ENCODE measurements around the gene LKAAEAR1. TPM values are rescaled to one million over a fixed set of nuclear protein-coding genes. Genes with fewer than 3 reads are reported as not detected.

LKAAEAR1 gene
- total and polyA plus RNA-seq, 2 of the 13 experiments (the other 11 are each of a cell fraction or from before 2014, with no cell fraction given) = not detected

GRCh38 chr20:64064145-64064698 is 20.0 kb downstream of the LKAAEAR1 start (continued):
- TF ChIP-seq ZNF383 (CRISPR knock-in tag; IDR thresholded peaks at IDR 0.05; ENCODE audit: borderline replicate concordance) (no peak), GATAD2A (CRISPR knock-in tag; IDR thresholded peaks at IDR 0.05) (no peak; the same call in 1 of the 2 replicates), KLF15 (CRISPR knock-in tag; IDR thresholded peaks at IDR 0.05; ENCODE audit: borderline replicate concordance) (no peak), ZFP90 (CRISPR knock-in tag; IDR thresholded peaks at IDR 0.05; ENCODE audit: borderline replicate concordance) (no peak; the same call in 1 of the 2 replicates), CTCF (CRISPR knock-in tag; IDR thresholded peaks at IDR 0.05) (no peak), TIGD3 (CRISPR knock-in tag; IDR thresholded peaks at IDR 0.05; ENCODE audit: borderline replicate concordance) (no peak), FOXA3 (CRISPR knock-in tag; IDR thresholded peaks at IDR 0.05) (no peak; the same call in 1 of the 2 replicates), SUZ12 (IDR thresholded peaks at IDR 0.05; ENCODE audit: low read depth, low read length) (no peak), RFXANK (CRISPR knock-in tag; IDR thresholded peaks at IDR 0.05) (no peak), SALL2 (CRISPR knock-in tag; IDR thresholded peaks at IDR 0.05) (no peak), ZFX (CRISPR knock-in tag; IDR thresholded peaks at IDR 0.05; ENCODE audit: low read depth) (no peak), ZNF629 (CRISPR knock-in tag; conservative IDR thresholded peaks at IDR 0.05) (no peak), HDAC6 (IDR thresholded peaks at IDR 0.05; ENCODE audit: low read depth, low read length) (no peak), CHD2 (IDR thresholded peaks at IDR 0.05; ENCODE audit: low read depth, low read length) (no peak), CENPX (CRISPR knock-in tag; IDR thresholded peaks at IDR 0.05) (no peak), SRY (CRISPR knock-in tag; IDR thresholded peaks at IDR 0.05) (no peak; the same call in 1 of the 2 replicates), IRF1 (CRISPR knock-in tag; IDR thresholded peaks at IDR 0.05; ENCODE audit: low read depth) (peak; percentile 64; the same call in 1 of the 2 replicates), HOXA5 (CRISPR knock-in tag; IDR thresholded peaks at IDR 0.05) (no peak), TEAD2 (CRISPR knock-in tag; IDR thresholded peaks at IDR 0.05) (no peak), ZNF12 (CRISPR knock-in tag; IDR thresholded peaks at IDR 0.05) (no peak), ZFP36L2 (CRISPR knock-in tag; IDR thresholded peaks at IDR 0.05) (no peak), SAFB2 (CRISPR knock-in tag; IDR thresholded peaks at IDR 0.05; ENCODE audit: borderline replicate concordance, low read depth) (no peak; the same call in 1 of the 2 replicates), THAP9 (CRISPR knock-in tag; IDR thresholded peaks at IDR 0.05; ENCODE audit: borderline replicate concordance) (no peak), STAG1 (CRISPR knock-in tag; IDR thresholded peaks at IDR 0.05) (no peak), ZNF616 (CRISPR knock-in tag; IDR thresholded peaks at IDR 0.05; ENCODE audit: low read depth) (peak; percentile 86), ZNF674 (CRISPR knock-in tag; IDR thresholded peaks at IDR 0.05; ENCODE audit: low read depth) (peak; percentile 24; the same call in 1 of the 2 replicates)

Measured in HepG2 (cell line).